Measurements from ENCODE around the gene RIMKLB. TPM values are rescaled to one million over a fixed set of nuclear protein-coding genes. Genes with fewer than 3 reads are reported as not detected.

Gene RIMKLB
- polyA plus RNA-seq, 1 of the 3 experiments (the other 2 are of a cell fraction), result 24.5 TPM

DNA sequence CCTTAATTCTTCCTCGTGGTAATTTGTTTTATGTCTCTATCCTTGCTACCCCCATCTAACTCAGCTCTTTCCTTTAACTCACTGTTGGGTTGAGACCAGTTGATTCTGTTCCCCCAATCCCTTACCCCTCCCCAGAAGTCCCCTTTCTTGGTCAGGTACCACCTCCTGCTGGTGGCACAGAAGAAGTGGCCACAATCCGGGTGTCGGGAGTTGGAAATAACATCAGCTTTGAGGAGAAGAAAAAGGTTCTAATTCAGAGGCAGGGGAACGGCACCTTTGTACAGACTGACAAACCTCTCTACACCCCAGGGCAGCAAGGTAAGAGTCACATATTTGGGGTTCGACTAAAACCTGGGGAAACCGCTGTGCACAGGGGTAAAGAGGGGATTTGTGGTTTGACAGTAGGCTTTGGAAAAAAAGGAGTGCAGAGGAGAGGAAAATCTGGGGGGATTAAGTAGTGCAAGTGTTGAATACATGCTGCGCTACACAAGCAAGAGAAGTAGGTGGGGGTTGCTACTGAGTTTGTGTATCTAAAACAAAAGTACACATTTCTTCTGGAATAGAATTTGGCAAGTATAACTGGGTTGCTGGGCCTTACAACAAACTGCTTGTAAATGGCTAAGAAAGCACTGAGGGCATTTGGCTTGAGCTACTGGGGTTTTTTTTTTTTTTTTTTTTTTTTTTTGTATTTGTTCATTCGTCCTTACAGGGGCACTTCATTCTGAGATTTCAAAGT, 125.9 kb downstream of the RIMKLB start:
- H4K20me1 ChIP-seq (ENCODE audit: insufficient read depth), result no peaks in the 10 kb centered on the region
- no peak overlapping the region for H3K4me2 ChIP-seq
- TF ChIP-seq IRF3 (IDR thresholded peaks at IDR 0.05; ENCODE audit: low read depth, low read length), result no peak
- TF ChIP-seq FOXM1 (IDR thresholded peaks at IDR 0.05; ENCODE audit: low read depth), result no peak
- TF ChIP-seq CTCF (IDR thresholded peaks at IDR 0.05), result peak; percentile 61
- TF ChIP-seq FOSL2 (IDR thresholded peaks at IDR 0.05; ENCODE audit: borderline replicate concordance, low read depth), result no peak
- TF ChIP-seq FOXJ3 (CRISPR knock-in tag; IDR thresholded peaks at IDR 0.05), result no peak
- no peak for TF ChIP-seq USF1 (IDR thresholded peaks at IDR 0.05; ENCODE audit: borderline replicate concordance, low read depth)
- TF ChIP-seq NFIC (IDR thresholded peaks at IDR 0.05; ENCODE audit: borderline replicate concordance), result no peak
- TF ChIP-seq ELF1 (IDR thresholded peaks at IDR 0.05), result no peak
- no peak for TF ChIP-seq POLR2AphosphoS5 (IDR thresholded peaks at IDR 0.05; ENCODE audit: low read depth, low read length)
- TF ChIP-seq PBX3 (IDR thresholded peaks at IDR 0.05), result no peak
- no peak for TF ChIP-seq YY1 (IDR thresholded peaks at IDR 0.05; ENCODE audit: low read depth)
- no peak for TF ChIP-seq EP300 (IDR thresholded peaks at IDR 0.05; ENCODE audit: borderline replicate concordance in 1 of 2, low read depth in 1 of 2, low read length in 1 of 2)
- TF ChIP-seq RAD21 (IDR thresholded peaks at IDR 0.05; ENCODE audit: low read length), result peak; percentile 88
- peak; percentile 79 for TF ChIP-seq SMC3 (IDR thresholded peaks at IDR 0.05; ENCODE audit: low read depth, low read length)
- TF ChIP-seq, protein P1, sequence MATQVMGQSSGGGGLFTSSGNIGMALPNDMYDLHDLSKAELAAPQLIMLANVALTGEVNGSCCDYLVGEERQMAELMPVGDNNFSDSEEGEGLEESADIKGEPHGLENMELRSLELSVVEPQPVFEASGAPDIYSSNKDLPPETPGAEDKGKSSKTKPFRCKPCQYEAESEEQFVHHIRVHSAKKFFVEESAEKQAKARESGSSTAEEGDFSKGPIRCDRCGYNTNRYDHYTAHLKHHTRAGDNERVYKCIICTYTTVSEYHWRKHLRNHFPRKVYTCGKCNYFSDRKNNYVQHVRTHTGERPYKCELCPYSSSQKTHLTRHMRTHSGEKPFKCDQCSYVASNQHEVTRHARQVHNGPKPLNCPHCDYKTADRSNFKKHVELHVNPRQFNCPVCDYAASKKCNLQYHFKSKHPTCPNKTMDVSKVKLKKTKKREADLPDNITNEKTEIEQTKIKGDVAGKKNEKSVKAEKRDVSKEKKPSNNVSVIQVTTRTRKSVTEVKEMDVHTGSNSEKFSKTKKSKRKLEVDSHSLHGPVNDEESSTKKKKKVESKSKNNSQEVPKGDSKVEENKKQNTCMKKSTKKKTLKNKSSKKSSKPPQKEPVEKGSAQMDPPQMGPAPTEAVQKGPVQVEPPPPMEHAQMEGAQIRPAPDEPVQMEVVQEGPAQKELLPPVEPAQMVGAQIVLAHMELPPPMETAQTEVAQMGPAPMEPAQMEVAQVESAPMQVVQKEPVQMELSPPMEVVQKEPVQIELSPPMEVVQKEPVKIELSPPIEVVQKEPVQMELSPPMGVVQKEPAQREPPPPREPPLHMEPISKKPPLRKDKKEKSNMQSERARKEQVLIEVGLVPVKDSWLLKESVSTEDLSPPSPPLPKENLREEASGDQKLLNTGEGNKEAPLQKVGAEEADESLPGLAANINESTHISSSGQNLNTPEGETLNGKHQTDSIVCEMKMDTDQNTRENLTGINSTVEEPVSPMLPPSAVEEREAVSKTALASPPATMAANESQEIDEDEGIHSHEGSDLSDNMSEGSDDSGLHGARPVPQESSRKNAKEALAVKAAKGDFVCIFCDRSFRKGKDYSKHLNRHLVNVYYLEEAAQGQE (IDR thresholded peaks at IDR 0.05; ENCODE audit: low read depth, low read length), result no peak
- no peak for TF ChIP-seq TAF1 (IDR thresholded peaks at IDR 0.05; ENCODE audit: borderline replicate concordance, low read depth, low read length)
- no peak for TF ChIP-seq ZBTB33 (IDR thresholded peaks at IDR 0.05; ENCODE audit: borderline replicate concordance, low read depth)
- no peak for TF ChIP-seq GABPA (IDR thresholded peaks at IDR 0.05; ENCODE audit: low read depth)
- TF ChIP-seq RCOR1 (IDR thresholded peaks at IDR 0.05; ENCODE audit: low read length), result no peak
- no peak for TF ChIP-seq SIN3A (IDR thresholded peaks at IDR 0.05; ENCODE audit: borderline replicate concordance, low read depth, low read length)
- H3K4me3 ChIP-seq (ENCODE audit: low read depth in 2 of 2, low read length in 1 of 2), result peak overlapping the region in 1 of 2 experiments; percentile 40; a peak in 1 of 4 replicates
- H3K9me3 ChIP-seq, result no peaks in the 10 kb centered on the region
- H3F3A ChIP-seq (replicated peaks; ENCODE audit: insufficient read depth), result no peaks in the 10 kb centered on the region
- H3K36me3 ChIP-seq (replicated peaks in 1 of 2; ENCODE audit: control insufficient read depth in 1 of 2, insufficient read depth in 2 of 2, low read length in 1 of 2), result no peaks in the 10 kb centered on the region
- H3K27me3 ChIP-seq (ENCODE audit: insufficient read depth), result no peaks in the 10 kb centered on the region; the same call in 1 of the 2 replicates
- H3K79me2 ChIP-seq (ENCODE audit: insufficient read depth), result no peaks in the 10 kb centered on the region
- ChIA-PET CTCF (interaction anchor here (0.6 to 13.2 kb wide), 43 partner anchors 8 to 555 kb away, joined by 3 to 161 read pairs (median 4); partner anchors contain the start of gene RIMKLB), POLR2A (no interaction called here)
- WGBS (ENCODE audit: low lambda C conversion rate), result 36% methylated on average over 8 of the region's 8 CpGs
- H3K9me2 ChIP-seq, result no peaks in the 10 kb centered on the region
- H3K4me1 ChIP-seq (ENCODE audit: control insufficient read depth in 1 of 2, insufficient read depth in 2 of 2, low read depth in 1 of 2, low read length in 1 of 2), result no peaks in the 10 kb centered on the region; a peak in 1 of 4 replicates
- no peak overlapping the region for H3K27ac ChIP-seq (ENCODE audit: low read depth in 2 of 2, low read length in 1 of 2)
- no peak overlapping the region for H3K9ac ChIP-seq
- DNase-seq, result peak; percentile 69
- H2AFZ ChIP-seq (ENCODE audit: low read depth), result no peak overlapping the region
